Right hindlimb (tissue), 1 donor: ENCODE data around the gene SNAP47.
A peak's percentile ranks its signal among the peaks of the same experiment; 100 is the strongest.

Experiments used
- DNase-seq: peaks from one replicate; pipeline ENCODE4 v3.0.0-alpha.2; 2018

Gene SNAP47

GRCh38 chr1:227753999-227754711 lies 18.9 kb downstream of the SNAP47 start:
- DNase-seq = peak; percentile 67

- DNase-seq = no peak
These were observed 19.7 kb downstream of the SNAP47 start for GRCh38 chr1:227754958-227755357.

DNA sequence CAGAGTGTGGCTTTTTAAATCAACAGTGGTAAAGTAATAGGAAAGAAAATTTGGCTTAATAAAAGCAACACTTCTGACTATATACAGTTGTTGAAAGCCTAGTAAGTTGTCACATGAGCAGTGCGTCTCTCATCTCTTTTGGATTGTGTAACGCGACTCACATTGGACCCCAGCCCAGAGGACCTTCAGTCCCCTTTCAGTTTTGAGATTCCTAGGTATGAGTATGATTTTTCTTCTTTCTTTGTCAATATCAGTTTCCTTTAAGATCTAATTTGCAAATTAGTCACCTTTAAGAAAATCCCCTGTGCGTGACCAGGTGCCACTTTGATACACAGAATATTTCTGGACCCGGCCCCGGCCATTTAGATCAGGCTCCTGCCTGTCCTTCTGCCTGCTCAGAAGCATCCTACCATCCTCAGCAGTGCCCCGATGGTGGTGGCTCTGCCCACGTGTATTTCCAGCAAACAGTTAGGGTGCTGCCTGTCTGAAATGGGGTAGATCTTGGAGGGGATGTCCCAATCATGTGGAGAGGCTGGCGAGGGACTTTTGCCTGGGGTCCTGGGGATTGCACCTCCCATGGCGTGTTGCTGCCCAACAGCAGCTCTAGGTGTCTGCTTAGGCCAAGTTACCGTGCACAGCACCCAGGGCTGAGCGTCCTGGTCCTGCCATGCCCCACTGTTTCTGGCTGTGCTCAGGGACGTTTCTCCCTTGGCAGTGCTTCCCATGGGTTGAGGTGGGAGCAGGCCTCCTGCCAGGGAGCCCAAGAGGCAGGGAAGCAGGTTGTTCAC lies 21.1 kb downstream of the SNAP47 start:
- DNase-seq = no peak

DNA sequence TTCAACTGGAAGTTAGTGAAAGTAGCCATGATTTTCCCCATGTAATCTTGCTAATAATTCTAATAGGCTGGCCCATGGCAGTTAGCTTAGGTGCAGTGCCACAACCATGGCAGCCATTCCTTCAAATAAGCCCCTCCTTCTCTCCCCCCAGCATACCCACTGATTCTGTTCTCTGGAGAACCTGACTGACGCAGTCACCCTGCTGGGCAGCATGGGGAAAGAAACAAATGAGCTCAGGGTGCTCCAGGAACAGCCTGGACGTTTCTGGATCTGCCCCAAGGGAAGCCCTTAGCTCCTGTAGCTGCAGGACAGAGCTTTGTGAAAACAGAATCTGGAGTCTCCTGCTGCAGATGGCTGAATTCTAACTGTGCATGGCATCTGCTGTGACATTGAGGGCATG lies 22.5 kb downstream of the SNAP47 start:
- no peak for DNase-seq

DNA sequence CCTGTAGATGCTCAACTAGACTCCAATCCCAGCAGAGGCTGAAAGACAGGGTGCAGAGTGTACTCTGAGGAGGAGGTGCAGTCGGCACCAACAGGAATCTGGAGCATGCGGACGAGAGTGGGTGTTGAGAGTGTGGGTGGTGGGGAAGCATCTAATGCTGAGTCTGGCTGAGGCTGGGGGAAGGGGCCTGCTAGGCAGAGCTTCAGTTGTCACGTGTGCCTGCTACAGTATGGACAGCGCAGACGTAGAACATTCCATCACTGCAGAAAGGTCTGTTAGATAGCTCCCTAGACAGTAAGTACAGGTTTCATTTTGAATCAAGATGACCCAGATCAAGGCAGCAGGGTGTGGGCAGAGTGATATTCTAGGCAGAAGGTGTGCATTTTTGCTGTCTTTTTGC lies 23.1 kb downstream of the SNAP47 start:
- no peak for DNase-seq

GRCh38 chr1:227759341-227760300 lies 24.4 kb downstream of the SNAP47 start:
- peak; percentile 84 for DNase-seq

- DNase-seq = no peak
These were observed 25.1 kb downstream of the SNAP47 start for GRCh38 chr1:227760377-227760776.

DNA sequence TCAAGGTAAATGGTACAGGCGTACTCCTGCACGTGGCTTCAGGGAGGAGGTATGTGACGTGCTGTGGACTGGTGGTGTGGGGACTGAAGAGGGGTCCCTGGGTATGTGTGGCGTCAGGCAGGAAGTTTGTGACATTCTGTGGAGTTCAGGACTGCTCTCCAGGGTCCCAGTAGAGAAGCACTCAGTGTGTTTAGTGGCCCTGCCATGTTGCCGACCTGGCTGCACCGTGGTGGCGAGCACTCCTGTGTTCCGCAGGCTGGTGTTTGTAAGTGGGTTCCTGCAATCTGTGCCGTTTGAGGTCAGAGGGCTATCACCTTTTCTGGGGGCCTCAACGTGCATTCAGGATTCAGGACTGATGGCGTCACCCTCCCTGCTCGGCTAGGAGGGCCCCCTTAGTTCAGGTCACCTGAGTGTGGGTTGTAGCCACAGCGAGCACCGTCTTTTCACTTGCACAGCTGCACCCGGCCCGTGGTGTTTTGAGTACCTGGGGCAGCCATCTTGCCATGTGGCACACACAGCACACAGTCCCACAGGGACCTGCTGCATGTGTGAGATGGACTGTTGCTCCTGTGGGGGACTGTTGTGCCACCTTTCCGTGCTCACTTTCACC lies 26.5 kb downstream of the SNAP47 start:
- no peak for DNase-seq

DNA sequence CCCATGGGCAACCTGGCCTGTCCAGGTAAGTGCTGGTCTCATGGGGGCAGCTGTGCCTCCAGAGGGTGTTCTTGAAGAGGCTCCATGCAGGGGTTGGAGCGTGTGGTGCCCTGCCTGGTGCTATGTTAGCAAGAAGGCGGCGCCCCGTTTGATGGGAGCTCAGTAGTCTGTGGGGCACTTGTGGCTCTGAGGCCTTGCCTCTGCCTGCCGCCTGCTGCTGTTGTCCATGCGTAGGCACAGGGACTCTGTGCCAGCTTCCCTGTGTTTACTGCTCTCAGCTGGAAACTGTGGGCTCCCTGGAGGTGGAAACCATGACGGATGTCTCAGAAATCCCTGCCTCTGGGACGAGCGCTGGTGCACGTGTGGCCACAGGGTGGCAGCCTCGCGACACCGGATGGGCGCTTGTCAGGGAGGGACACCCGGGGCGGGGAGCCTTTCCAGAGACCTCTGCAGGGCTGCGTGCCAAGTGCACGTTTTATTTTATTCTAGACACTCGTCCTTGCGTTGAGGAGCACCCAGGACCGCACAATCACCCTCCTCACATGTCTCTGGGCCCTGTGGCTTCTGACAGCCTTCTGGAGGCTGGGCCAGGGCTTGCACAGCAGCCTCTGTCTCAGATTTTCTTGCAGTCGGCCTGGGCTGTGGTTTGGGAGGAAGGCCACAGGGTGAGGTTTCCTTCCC lies 27.1 kb downstream of the SNAP47 start:
- peak; percentile 90 for DNase-seq

DNA sequence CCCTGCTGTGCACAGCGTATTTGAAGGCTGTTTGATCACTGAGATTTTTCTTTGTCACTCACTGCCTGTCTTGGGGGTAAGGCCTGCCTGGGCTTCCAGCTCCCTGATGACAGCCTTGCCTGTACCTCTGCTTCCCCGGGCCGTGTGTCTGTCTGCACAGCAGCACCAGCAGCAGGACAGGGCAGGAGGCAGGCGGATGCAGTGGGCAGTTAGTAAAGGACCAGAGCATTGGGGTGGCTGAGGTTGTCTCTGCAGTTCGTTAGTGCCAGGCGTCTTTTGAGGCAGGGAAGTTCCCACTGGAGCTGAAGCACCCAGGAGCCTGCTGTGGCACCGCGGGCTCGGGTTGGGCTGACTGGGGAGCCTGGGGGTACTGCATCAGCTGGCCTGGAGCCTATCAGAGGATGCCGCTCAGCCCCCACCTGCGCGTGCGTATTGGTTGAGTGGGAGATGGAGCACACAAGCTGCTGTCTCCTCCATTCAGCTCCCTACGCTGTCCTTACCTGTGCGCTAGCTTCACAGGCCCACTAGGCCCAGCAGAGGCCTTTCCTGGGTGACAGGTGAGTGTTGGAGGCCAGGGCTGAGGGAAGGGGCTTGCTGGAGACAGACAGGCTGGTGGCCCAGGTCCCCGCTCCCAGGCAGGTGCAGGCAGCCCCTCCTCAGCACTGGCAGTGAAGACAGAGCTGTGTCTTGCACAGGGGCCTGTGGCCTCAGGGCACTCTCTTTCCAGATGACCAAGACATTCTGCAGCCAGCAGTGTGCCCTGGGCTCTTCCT lies 28.2 kb downstream of the SNAP47 start:
- no peak for DNase-seq

GRCh38 chr1:227764019-227764391 lies 28.8 kb downstream of the SNAP47 start:
- DNase-seq = no peak

- DNase-seq = no peak
These were observed 30.2 kb downstream of the SNAP47 start for GRCh38 chr1:227765261-227766014.

DNA sequence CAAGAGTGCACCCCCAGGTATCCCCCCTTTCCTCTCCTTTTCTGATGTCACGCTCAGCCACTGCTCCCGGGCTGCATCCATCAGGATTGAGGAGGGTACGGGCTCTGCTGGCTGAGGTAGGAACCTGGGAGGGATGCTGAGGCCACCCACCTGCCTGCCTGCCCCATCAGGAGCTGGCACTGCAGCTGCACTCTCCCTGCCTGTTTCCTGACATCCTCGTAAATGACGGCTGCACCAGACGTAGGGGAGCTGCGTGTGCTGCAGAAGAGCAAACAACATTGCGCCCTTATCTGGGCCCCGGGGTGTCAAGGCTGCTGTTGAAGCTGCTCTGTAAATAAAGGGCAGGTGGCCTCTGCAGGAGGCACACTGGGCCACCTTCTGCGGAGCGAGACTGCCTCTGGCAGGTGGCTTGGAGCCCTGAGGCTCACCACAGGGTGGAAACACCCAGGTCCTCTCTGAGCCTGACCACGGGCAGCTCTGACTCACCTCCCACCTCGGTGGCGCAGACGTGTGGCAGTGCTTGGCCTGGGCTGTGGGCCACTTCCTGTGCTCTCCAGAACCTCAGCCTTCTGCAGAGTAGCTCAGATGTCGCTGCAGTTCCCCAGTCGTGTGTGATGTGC lies 30.9 kb downstream of the SNAP47 start:
- DNase-seq = no peak

DNA sequence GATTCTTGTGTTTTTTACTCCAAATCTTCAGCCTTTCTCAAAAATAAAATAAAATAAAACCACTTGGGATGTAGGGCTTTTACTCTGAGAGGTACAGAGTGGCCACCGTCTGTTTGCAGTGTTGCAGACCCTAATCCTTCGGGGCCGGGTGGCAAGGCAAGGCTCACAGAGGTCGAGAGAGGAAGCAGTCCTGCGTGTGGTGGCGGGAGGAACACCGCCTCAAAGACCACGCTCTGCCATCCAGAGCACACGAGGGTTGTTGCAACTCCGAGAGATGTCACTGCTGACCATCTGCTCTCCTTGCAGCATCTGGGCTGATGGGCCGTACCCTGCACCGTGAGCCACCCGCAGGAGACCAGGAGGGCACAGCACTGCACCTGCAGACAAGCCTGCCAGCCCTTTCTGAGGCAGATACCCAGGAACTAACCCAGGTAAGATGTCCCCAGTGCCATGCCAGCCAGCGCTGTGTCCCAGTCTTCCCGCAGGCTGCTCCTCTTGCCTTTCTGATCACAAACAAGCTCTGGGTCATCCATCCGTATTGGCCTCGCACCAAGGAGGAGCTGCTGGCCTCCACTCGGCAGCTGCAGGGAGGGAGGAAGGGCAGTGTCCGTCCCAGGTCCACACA lies 31.5 kb downstream of the SNAP47 start:
- DNase-seq = no peak

DNA sequence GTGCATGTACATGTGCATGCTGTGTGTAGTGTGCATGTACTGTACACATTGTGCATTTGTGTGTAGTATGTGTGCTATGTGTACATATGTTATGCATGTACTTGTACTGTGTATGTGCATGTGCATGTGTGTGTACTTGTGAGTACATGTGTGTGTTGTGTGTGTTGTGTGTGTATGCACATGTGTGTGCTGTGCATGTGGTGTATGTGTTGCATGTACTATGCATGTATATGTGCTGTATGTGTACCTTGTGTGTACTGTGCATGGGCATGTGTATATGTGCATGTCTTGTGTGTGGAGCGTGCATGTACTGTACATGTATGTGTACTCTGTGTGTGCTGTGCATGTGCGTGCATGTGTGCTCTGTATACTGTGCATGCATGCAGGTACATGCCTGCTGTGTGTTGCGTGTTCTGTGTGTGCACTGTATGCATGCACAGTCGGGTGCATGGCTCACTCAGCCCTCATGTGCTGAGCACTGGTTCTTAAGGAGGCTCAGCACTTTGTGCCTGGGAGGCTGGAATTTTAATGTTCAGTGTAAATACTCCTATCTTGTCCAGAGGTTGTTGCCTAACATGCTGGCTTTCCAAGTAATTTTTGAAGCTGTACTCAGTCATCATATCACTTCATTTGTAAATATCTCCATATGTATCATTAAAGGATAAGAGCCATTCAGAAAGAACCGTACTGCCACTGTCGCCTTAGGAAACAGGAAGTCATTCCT lies 32.3 kb downstream of the SNAP47 start:
- DNase-seq = no peak

DNA sequence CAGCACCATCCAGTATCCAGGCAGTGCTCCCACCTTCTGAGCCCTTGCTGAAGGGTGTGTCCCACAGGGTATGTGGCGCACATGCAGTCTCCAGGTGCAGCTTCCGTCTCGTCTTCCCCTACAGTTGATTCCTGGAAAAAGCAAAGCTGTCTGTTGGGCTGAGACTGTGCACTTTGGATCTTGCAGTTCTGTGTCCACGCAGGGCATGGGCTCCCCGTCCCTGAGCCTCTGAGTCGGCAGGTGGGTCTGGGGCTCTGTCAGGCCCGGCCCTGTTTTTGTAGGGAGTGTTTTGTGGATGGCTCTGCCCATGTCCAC lies 32.8 kb downstream of the SNAP47 start:
- no peak for DNase-seq

GRCh38 chr1:227768640-227769039 lies 33.4 kb downstream of the SNAP47 start:
- DNase-seq = no peak

- no peak for DNase-seq
These were observed 34.1 kb downstream of the SNAP47 start for GRCh38 chr1:227769047-227769935.
